ENCODE data around the gene PCDHGA5. TPM values are rescaled to one million over a fixed set of nuclear protein-coding genes. Genes with fewer than 3 reads are reported as not detected.
A peak's percentile ranks its signal among the peaks of the same experiment; 100 is the strongest.
"Not testable (repeated sequence)": the region's sequence is repeated elsewhere in the genome, so short reads cannot be mapped to it uniquely, and the experiment has no call there.

PCDHGA5 gene
- total RNA-seq, 2 experiments from 2014 or later, result 0.05 TPM; not detected in 1

DNA sequence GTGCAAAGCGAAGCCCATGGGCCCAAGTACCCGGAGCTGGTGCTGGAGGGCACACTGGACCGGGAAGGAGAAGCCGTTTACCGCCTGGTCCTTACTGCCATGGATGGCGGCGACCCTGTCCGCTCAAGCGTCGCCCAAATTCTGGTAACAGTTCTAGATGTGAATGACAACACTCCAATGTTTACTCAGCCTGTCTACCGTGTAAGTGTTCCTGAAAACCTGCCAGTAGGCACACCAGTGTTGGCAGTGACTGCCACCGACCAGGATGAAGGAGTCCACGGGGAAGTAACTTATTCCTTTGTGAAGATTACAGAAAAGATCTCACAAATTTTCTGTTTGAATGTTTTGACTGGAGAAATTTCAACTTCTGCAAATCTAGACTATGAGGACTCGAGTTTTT lies 10.7 kb downstream of the PCDHGA5 start:
- peaks cover 4% of the 10 kb centered on the region for H3K4me1 Mint-ChIP-seq (ENCODE audit: low read depth)
- no peak for DNase-seq

GRCh38 chr5:141375444-141376155 lies 11.6 kb downstream of the PCDHGA5 start:
- H3K4me1 Mint-ChIP-seq (ENCODE audit: low read depth); H3K27ac Mint-ChIP-seq; H3K4me3 Mint-ChIP-seq; DNase-seq: not testable (repeated sequence)
- Mint-ChIP-seq H3K9me3 (peaks cover 29% of the 10 kb centered on the region), H3K36me3 (ENCODE audit: low read depth) (peaks cover 11% of the 10 kb centered on the region), H3K27me3 (ENCODE audit: low read depth) (peaks cover 51% of the 10 kb centered on the region)
- intact Hi-C loops (cut with micrococcal nuclease), result loop anchor here (10.0 kb wide), 1 partner anchor 161 kb away; the partner anchor contains the start of gene PCDHB13
- CTCF ChIA-PET, result interaction anchor here (0.7 kb wide), 1 partner anchor 12 kb away, joined by 4 read pairs; the partner anchor contains the start of gene PCDHGB4

More for the DNA sequence above, 10.7 kb downstream of the PCDHGA5 start:
- Mint-ChIP-seq H3K27me3 (ENCODE audit: low read depth) (peaks cover 57% of the 10 kb centered on the region), H3K4me3 (no peak overlapping the region), H3K27ac (no peak overlapping the region), H3K36me3 (ENCODE audit: low read depth) (peaks cover 11% of the 10 kb centered on the region), H3K9me3 (peaks cover 29% of the 10 kb centered on the region)
- CTCF ChIA-PET, result interaction anchor here (1.0 to 1.2 kb wide), 2 partner anchors 11 to 46 kb away, joined by 3 to 4 read pairs; partner anchors contain the start of genes PCDHGA11 and PCDHGA5
- intact Hi-C loops (cut with micrococcal nuclease), result loop anchor here (5.0 to 10.0 kb wide), 3 partner anchors 33 to 160 kb away; partner anchors contain the start of genes PCDHB13, PCDHGA11 and PCDHGB6

DNA sequence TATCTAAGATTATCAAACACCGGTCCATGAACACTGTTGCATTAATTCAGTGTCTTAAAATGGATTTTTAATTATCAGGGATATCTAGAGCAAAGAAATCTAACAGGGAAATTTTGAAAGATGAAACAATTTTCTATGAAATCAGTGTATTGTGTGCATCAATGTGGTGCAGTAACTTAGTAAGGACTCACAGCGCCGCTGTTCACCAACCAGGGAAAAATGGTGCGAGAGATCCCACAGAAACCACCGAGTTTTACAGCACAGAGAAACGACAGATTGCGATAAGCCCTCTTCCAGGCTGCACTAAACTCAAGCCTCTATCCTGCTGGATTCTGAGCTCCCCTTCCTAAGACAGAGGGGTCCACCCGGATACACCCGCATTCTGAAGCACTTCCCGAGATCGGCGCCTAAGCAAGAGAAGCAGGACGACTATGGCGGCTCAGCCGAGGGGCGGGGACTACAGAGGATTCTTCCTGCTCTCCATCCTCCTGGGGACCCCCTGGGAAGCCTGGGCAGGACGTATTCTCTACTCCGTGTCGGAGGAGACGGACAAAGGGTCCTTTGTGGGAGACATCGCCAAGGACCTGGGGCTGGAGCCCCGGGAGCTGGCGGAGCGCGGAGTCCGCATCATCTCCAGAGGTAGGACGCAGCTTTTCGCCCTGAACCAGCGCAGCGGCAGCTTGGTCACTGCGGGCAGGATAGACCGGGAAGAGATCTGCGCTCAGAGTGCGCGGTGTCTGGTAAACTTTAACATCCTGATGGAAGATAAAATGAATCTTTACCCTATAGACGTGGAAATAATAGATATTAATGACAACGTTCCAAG lies 18.7 kb downstream of the PCDHGA5 start, which contains the start of gene PCDHGA7:
Gene PCDHGA7 (plus strand): TSS at position 274 of the 826 bp plus-strand sequence. CDS start 158 bp downstream, at position 432.
- intact Hi-C loops (cut with micrococcal nuclease), result no loop called here
- CTCF ChIA-PET, result no interaction called here
- H3K27me3 Mint-ChIP-seq (ENCODE audit: low read depth), result peaks cover 66% of the 10 kb centered on the region
- peaks cover 15% of the 10 kb centered on the region for H3K9me3 Mint-ChIP-seq
- H3K36me3 Mint-ChIP-seq (ENCODE audit: low read depth), result peaks cover 9% of the 10 kb centered on the region
- H3K4me3 Mint-ChIP-seq, result peak within 1 kb of the TSS; percentile 66
- no peak for DNase-seq
- no peaks in the 10 kb centered on the region for H3K4me1 Mint-ChIP-seq (ENCODE audit: low read depth)
- H3K27ac Mint-ChIP-seq, result no peak within 1 kb of the TSS

DNA sequence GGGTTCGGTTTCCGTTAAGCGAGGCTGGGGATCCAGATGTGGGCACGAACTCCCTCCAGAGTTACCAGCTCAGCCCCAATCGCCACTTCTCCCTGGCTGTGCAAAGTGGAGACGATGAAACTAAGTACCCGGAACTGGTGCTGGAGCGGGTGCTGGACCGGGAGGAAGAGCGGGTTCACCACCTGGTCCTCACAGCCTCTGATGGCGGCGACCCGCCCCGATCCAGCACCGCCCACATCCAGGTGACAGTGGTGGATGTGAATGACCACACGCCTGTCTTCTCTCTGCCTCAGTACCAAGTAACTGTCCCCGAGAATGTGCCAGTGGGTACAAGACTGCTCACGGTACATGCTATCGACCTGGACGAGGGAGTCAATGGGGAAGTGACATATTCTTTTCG lies 19.4 kb downstream of the PCDHGA5 start:
- Mint-ChIP-seq H3K36me3 (ENCODE audit: low read depth) (peaks cover 7% of the 10 kb centered on the region), H3K4me1 (ENCODE audit: low read depth) (no peaks in the 10 kb centered on the region), H3K4me3 (no peak overlapping the region), H3K9me3 (peaks cover 16% of the 10 kb centered on the region), H3K27ac (no peak overlapping the region), H3K27me3 (ENCODE audit: low read depth) (peaks cover 69% of the 10 kb centered on the region)
- intact Hi-C loops (cut with micrococcal nuclease), result no loop called here
- no peak for DNase-seq
- CTCF ChIA-PET, result no interaction called here

GRCh38 chr5:141384471-141385267 lies 20.7 kb downstream of the PCDHGA5 start:
- intact Hi-C loops (cut with micrococcal nuclease), result no loop called here
- Mint-ChIP-seq H3K4me1 (ENCODE audit: low read depth) (no peaks in the 10 kb centered on the region), H3K27me3 (ENCODE audit: low read depth) (peaks cover 73% of the 10 kb centered on the region), H3K9me3 (peaks cover 21% of the 10 kb centered on the region), H3K4me3 (no peak overlapping the region), H3K36me3 (ENCODE audit: low read depth) (peaks cover 10% of the 10 kb centered on the region), H3K27ac (no peak overlapping the region)
- DNase-seq, result no peak
- CTCF ChIA-PET, result interaction anchor here (0.9 kb wide), 1 partner anchor 36 kb away, joined by 4 read pairs; the partner anchor contains the start of gene PCDHGA11

GRCh38 chr5:141387557-141388311 lies 23.8 kb downstream of the PCDHGA5 start, which contains the start of gene PCDHGB4:
TSS of gene PCDHGB4 (plus strand) at chr5:141387698. CDS start at chr5:141387885, 187 bp downstream.
- CTCF ChIA-PET, result interaction anchor here (0.6 to 2.4 kb wide), 7 partner anchors 10 to 91 kb away, joined by 3 to 8 read pairs (median 4); partner anchors contain the start of genes PCDHGA11, PCDHGB3 and PCDHGB5
- Mint-ChIP-seq H3K9me3 (peaks cover 31% of the 10 kb centered on the region), H3K4me3 (peak within 1 kb of the TSS; percentile 54)

DNA sequence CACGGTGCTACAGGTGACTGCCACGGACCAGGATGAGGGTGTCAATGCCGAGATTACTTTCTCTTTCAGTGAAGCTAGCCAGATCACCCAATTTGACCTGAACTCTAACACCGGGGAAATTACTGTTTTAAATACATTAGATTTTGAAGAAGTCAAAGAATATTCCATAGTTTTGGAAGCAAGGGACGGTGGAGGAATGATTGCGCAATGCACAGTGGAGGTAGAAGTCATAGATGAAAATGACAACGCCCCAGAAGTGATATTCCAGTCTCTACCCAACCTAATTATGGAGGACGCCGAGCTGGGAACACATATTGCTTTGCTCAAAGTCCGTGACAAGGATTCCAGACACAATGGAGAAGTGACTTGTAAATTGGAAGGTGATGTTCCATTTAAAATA lies 24.7 kb downstream of the PCDHGA5 start:
- H3K9me3 Mint-ChIP-seq, result peaks cover 30% of the 10 kb centered on the region
- intact Hi-C loops (cut with micrococcal nuclease), result no loop called here
- no peaks in the 10 kb centered on the region for H3K4me1 Mint-ChIP-seq (ENCODE audit: low read depth)
- peaks cover 21% of the 10 kb centered on the region for H3K36me3 Mint-ChIP-seq (ENCODE audit: low read depth)
- CTCF ChIA-PET, result interaction anchor here (0.6 to 2.4 kb wide), 2 partner anchors 32 to 40 kb away, joined by 3 to 6 read pairs; partner anchors contain the start of gene PCDHGA11
- H3K27ac Mint-ChIP-seq, result no peak overlapping the region
- H3K4me3 Mint-ChIP-seq, result no peak overlapping the region
- DNase-seq, result no peak
- peaks cover 74% of the 10 kb centered on the region for H3K27me3 Mint-ChIP-seq (ENCODE audit: low read depth)

More at GRCh38 chr5:141387557-141388311, 23.8 kb downstream of the PCDHGA5 start, which contains the start of gene PCDHGB4:
- Mint-ChIP-seq H3K36me3 (ENCODE audit: low read depth) (peaks cover 18% of the 10 kb centered on the region), H3K27me3 (ENCODE audit: low read depth) (peaks cover 75% of the 10 kb centered on the region)
- H3K27ac Mint-ChIP-seq; intact Hi-C loops (cut with micrococcal nuclease); H3K4me1 Mint-ChIP-seq (ENCODE audit: low read depth): not testable (repeated sequence)
- peak; percentile 39 for DNase-seq

GRCh38 chr5:141389153-141390042 lies 25.4 kb downstream of the PCDHGA5 start:
- CTCF ChIA-PET, result interaction anchor here (0.6 to 2.4 kb wide), 6 partner anchors 17 to 203 kb away, joined by 3 to 6 read pairs (median 4); partner anchors contain the start of genes PCDHB9, PCDHGA11 and PCDHGC3
- intact Hi-C loops (cut with micrococcal nuclease), result no loop called here
- no peak for DNase-seq
- H3K9me3 Mint-ChIP-seq, result peaks cover 29% of the 10 kb centered on the region
- H3K27ac Mint-ChIP-seq, result no peak overlapping the region
- H3K27me3 Mint-ChIP-seq (ENCODE audit: low read depth), result peaks cover 74% of the 10 kb centered on the region
- no peak overlapping the region for H3K4me3 Mint-ChIP-seq
- H3K4me1 Mint-ChIP-seq (ENCODE audit: low read depth), result no peaks in the 10 kb centered on the region
- peaks cover 22% of the 10 kb centered on the region for H3K36me3 Mint-ChIP-seq (ENCODE audit: low read depth)

DNA sequence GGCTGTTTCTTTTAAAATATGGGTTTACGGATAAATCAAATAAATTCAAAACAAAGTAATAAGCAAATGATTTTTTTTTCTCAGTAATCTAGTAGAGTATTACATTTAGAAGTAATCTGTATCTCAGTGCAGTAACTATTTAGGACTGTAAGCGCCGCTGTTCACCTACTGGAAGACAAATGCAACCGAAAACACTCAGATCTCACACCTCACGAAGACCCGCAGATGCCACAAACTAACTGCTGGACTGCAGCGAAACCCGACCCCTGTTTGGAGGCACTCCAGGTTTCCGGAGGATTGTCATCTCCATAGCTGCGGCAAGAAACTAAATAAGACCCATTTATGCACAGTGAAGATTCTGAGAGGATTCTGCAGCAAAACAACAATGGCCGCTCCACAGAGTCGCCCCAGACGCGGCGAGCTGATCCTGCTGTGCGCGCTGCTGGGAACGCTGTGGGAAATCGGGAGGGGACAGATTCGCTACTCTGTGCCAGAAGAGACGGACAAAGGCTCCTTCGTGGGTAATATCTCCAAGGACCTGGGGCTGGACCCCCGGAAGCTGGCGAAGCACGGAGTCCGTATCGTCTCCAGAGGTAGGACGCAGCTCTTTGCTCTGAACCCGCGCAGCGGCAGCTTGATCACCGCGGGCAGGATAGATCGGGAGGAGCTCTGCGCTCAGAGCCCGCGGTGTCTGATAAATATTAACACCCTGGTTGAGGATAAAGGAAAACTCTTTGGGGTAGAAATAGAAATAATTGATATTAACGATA lies 28.7 kb downstream of the PCDHGA5 start, which contains the start of gene PCDHGA8:
Gene PCDHGA8 (plus strand): TSS at position 205 of the 770 bp plus-strand sequence. CDS start 181 bp downstream, at position 386.
- H3K4me3 Mint-ChIP-seq, result no peak within 1 kb of the TSS
- H3K4me1 Mint-ChIP-seq (ENCODE audit: low read depth), result no peaks in the 10 kb centered on the region
- intact Hi-C loops (cut with micrococcal nuclease), result no loop called here
- H3K27ac Mint-ChIP-seq, result no peak within 1 kb of the TSS
- peaks cover 19% of the 10 kb centered on the region for H3K36me3 Mint-ChIP-seq (ENCODE audit: low read depth)
- peaks cover 62% of the 10 kb centered on the region for H3K27me3 Mint-ChIP-seq (ENCODE audit: low read depth)
- CTCF ChIA-PET, result interaction anchor here (1.1 to 2.0 kb wide), 3 partner anchors 28 to 165 kb away, joined by 3 to 6 read pairs (median 4); partner anchors contain the start of gene PCDHGA11
- no peak for DNase-seq
- H3K9me3 Mint-ChIP-seq, result peaks cover 23% of the 10 kb centered on the region

Measured in activated naive CD4-positive, alpha-beta T cell treated with anti-CD3 and anti-CD28 coated beads for 36 hours (primary cell).